Measurements from ENCODE around the gene AJUBA.
"Not testable (repeated sequence)": the region's sequence is repeated elsewhere in the genome, so short reads cannot be mapped to it uniquely, and the experiment has no call there.

The AJUBA gene

DNA sequence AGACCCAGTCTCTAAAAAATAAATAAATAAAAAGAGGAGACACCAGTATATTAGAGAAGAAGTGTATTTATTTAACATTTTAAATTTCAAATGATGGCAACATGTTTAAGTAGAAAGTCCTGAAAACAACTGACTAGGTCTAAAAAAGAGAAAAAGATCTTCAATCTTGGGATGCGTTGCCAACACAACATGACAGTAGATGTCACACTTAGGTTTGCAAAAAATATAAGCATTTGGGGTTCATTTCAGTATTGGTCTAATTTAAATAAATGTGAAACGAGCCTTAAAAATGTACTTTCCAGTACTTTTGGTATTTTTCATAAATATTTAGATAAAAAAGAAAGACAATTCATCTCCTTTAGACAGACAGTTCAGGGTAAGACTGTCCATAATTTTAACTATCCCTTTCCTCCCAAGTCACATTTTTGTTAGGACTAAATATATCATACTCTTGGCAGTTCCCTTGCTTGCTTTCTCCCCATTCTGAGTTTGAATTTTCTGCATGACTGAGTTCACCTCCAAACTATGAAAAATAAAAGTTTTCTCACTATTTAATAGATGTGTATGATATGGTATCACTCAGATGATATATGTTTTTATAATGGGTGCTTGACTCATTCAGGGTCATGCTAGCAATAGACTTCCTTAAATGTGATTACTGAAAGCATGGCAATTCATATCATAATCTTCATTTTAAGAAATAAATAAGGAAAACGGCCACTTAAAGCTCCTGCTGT, 23.3 kb upstream of the AJUBA start:
- no peak for DNase-seq

DNA sequence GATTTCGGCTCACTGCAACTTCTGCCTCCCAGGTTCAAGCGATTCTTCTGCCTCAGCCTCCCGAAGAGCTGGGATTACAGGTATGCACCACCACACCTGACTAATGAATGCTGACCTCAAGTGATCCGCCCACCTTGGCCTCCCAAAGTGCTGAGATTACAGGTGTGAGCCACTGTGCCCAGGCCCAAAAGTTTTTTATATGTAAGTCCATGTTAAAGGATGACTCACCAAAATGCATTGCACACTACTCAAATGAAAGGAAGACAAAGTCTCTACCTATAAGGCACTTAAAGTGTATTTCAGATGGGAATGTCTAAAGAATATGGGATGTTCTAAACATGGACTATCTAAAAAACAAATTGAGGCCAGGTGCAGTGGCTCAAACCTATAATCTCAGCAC, 21.9 kb upstream of the AJUBA start:
- not testable (repeated sequence) for DNase-seq

DNA sequence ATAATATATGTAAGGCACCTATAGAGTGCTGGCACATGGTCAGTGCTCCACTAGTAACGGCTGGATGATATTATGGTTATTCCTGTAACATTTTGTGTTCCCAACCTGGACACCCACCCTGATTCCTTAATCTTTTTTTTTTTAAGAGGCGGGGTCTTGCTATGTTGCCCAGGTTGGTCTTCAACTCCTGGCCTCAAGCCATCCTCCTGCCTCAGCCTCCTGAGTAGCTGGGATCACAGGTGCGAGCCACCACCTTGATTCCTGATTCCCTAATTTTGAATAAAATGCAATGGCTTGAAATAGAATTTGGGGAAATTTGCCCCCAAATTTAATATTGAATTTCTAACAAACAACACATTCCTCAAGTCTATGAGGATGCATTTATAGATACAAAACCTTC, 20.2 kb upstream of the AJUBA start:
- DNase-seq, result no peak

DNA sequence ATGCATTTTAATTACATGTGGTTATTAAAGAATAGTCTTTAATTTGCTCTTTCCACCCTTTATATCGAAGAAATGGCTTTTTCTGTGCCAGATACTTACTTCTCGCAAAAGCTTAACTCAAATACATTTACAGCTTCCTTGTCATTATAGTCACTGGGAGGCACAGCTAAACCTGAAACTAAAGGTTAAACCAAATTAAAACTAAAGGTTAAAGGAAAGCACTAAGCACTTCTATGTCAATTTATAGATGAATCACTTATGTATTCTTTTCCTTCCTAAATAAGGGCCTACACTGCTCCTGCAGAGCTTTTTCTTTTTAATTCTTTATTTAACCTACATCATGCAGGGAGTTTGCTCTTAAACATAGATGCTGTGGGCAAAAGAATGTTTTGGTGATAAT, 18.5 kb upstream of the AJUBA start:
- DNase-seq, result no peak

DNA sequence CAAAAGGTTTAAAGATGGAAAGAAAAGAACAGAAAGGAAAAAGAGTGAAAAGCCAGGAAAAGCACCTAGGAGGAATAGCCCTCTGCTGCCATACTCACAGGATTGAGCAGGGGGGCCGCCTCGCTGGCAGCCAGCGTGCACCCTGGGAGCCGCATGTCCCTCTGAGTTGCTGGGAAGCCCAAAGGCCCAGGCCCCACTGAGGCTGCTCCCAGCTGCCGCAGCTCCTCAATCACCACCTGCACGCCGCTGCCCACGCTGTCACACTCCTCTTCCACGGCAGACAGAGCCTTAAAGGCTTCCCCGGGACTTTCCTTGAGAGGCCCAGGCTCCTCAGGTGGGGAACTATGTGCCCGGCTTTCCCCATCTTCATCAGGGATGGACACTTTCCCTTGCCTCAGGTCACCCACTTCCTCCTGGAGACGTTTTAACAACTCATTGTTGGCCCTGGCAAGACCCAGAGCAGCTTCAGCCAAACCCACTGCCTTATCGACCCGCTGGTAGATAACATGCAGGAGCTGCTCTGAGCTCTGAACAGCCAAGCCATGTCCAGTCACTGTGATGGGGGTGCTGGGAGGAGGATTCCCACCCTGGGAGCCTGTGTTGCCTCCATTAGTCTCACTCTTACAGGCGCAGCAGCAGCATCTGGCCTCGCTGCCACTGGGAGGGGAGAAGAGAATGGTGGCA, 16.1 kb upstream of the AJUBA start:
- DNase-seq, result no peak

DNA sequence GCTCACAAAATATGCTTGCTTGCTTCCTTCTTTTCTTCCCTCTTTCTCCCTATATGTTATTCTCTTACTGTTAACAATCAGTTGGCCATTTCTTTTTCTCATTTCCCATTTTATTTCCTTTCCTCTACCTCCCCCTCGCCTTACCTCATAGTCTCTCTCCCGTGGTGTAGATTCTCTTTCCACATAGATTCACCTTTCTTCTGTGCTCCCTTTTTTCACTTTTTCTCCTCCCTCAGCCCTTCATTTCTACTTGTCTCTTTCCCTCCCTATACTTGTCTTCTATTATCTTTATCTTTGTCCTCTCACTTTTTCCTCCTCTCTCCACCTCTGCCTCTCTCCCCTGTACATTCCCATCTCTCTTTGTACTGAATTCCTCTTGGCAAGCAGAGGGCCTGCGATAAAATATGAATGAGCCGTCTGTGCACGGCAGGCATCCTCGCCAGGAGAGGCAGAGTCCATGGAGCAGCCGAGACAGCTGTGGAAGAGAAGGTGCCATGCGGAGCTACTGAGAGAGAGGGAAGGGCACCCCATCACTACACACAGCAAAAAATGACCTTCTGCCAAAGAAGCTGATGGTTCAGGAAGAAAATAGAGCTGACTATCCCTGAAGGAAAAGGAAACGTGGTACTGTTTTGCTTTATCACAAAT, 15.4 kb upstream of the AJUBA start:
- no peak for DNase-seq

DNA sequence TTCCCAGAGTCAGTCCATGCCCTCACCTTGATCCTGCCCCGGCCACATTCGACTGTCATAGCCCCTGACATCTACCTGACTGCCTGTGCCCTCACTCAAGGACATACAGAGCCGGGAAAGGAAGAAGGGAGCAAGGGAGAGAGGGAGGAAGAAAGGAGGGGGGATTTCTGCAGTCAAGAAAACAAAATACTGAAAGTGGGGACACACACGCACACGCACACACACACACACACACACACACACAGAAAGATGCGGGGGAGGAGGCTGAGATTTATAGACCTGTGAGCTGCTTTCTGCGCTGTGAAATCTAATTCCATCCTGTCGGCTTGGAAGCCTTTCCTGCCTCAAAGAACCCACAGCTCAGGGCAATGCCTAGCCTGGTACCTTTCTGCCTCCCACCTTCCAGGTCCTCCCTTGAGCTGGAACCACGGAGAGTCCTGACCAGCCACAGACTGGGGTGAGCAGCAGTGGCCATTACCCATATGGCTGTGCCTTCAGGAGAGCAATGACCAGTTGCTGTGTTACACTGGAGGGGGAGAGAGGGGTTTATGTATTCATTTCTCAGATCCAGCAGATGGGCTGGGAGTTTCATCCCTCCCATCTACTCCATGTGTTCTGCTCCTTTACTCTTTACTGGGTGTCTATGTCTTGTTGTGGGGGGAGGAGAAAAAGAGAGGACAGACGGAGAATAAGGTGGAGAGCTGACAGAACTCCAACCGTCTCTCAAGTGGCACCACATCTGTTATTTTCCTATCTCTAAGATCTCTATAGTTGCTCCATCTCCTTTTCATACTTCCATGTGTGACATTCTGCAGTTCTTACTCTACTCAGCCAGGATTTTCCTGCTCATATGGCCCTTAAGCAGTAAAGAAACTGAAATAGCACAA, 14.7 kb upstream of the AJUBA start:
- DNase-seq, result no peak

DNA sequence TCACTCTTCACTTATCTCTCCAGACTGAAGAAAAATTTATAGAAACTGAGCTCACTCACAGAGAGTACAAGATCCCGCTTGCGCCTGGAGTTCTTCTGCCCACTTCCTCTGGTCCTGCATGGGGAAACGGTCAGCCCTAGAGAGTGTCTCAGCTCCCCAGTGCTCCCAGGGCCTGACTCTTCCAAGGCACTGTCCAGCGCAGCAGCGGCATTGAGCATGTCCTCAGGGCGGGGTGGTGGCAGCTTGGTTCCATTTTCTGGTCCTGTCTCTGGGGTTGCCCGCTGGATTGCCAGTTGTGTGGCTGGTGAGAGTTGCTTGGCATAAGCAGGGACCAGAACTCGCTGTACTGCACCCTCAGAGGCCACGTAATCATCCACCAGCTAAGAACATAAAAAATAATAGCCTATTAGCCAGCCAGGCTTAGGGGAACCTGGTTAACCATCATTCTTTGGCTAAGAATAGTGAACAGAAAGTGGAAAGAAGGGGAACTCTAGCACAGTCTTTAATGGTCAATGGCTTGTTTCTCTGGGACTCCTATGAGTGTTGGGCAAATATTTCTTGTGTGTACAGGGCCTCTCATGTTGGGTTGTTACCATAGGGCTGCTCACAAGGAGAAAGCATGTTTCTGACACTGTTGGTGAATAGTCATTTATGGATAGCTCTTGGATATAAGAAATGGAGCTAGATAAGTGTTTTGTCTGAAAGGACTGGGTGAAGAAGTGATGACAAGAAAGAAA, 13.7 kb upstream of the AJUBA start:
- DNase-seq, result no peak

DNA sequence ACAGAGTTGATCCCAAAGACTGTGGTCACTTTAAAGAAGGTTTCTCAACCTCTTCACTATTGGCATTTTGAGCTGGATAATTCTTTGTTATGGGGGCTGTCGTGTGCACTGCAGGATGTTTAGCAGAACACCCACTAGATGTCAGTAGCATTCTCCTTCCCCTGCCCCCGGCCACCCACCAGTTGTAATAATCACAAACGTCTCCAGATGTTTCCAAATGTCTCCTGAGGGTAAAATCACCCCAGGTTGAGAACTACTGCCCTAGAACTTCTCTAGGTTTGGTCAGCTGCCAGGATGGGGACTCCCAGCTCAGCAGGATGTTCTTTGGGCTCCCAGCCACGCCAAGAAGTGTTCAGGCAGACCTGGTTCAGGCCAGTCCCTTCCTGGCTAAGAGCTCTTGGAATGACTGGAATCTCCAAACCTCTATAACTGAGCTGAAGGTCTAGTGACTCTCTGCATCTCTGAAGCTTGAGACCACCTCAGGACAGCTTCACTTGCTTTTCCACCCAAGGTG, 12.5 kb upstream of the AJUBA start:
- DNase-seq, result no peak

DNA sequence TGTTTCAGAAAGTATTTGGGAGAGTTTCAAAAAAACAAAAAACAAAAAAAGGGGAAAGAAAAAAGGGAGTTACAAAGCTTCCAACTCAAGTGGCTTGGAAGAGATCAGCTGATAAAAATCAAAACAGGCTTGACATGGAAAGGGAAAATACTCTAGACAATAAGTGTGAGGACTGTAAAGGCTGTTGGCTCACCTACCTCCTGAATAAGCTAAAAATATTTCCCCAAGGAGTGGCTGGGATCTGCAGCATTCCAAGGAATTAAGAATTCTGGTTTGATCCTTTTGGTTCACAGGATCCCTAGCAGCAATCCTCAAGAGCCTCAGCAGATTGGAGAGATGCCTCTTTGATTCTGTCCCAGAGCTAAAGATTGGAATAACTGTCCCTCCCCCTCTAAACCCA, 11.2 kb upstream of the AJUBA start:
- DNase-seq, result no peak

DNA sequence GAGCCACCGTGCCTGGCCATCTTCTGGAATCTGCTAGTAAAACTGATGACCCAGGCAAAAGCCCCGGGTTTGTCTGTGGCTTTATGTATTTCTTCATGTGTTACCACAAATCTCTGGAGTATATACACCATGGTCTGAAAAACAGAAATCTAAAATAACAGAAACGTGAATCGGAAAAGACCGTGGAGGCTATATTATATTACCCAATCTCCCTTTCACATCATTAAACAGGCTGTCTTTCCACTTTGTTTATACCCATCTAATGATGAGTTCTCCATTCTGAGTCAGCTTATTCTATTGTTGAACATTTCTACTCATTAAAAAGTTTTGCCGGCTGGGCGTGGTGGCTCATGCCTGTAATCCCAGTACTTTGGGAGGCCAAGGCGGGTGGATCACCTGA, 9.5 kb upstream of the AJUBA start:
- DNase-seq, result no peak

DNA sequence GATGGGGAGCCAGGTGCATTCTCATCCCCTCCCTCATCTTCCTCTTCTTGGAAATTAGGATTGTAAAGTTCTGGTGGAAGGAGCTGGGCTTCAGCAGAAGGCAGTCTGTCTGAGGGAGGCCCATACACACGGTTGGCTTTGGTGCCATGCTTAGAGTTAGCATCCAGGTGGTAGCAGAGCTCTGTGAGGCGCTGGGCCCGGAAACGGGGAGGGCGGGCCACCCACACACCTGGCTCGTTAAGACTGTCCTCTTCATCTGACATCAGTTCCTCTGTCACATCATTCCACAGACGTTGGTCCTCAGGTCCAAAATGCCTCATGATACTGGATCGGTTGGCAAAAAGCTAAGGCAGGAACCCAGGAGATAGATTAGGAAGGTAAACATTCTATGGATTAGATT, 4.9 kb upstream of the AJUBA start:
- no peak for DNase-seq

DNA sequence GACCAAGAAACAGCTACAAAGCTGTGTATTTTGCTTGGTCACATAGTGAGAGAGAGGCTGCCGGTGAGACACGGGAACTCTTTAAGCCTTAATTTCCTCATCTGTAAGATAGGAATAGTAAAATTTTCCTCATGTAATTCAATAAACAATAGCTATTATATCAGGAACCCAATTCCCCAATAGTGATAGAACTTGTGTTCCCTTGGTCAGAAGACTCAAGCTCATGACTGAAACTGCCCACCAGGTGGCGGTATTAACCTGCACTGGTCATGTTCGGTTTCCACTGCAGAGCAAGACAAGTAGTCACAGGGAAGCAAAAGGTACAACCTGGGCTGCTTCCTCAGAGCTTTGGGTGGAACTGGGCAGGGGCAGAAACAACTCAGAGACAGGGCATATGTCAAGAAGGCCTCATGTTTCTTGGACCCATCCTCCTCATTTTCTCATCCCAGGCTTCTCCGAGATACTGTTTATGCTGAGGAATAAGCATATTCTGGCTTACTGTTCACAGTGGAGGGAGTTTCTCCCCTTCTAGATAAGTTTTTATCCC, 4.2 kb upstream of the AJUBA start:
- peak; percentile 91 for DNase-seq

DNA sequence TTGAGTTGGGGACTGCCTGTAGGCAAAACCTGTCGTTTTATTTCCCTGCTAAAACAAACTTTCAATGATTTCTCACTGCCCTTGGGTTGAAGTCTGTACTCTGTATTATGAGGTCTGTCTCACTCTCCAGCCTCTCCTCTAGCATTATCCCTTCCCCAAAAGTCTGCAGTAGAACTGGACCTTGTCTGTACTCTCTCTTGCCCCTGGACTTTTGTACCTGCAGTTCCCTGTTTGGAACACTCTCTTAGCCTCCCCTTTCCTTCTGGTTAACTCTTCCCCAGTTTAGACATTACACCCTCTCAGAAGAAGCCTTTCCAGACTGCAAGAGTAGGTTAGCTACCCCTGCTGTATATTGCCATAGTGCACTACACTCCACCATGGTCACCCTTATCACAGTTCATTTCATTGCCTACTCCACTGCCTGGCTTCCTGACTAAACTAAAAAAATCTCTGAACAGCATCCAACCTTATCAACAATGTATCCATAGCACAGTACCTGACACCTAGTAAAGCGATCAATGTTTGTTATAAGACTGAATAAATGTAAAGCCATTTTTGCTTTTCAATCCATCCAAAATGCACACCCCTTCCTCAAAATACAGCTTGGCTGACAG, 3.6 kb upstream of the AJUBA start:
- DNase-seq, result no peak

DNA sequence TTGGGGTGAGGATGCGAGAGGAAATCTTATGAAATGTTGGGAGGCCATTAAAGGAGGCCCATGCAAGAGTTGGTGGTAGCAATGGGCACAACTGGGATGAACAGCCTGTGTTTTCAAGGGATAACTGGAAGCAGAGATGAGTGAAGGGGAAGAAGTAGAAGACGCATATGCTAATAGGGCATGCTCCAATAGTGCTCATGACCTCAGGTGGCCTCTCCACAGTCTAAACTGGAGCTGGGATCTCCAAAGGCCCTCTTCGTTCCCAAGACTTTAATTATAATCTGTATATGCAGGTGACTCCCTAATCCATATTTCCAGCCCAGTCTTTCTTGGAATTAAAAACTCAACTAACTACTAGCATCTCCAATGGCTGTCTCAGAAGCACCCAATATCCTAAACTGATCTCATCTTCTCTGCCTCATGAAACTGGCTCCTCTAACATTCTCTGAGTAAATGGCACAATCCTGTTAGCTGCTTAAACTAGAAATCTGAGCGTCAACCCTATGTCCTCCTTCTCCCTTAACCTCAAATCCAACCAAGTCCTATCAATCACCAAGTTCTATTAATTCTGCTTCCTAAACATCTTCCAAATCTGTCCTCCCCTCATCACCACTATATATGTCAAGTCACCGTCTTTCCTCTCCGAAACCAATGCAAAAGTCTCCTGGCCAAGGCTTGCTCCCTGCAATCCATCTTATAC, 2.8 kb upstream of the AJUBA start:
- no peak for DNase-seq

DNA sequence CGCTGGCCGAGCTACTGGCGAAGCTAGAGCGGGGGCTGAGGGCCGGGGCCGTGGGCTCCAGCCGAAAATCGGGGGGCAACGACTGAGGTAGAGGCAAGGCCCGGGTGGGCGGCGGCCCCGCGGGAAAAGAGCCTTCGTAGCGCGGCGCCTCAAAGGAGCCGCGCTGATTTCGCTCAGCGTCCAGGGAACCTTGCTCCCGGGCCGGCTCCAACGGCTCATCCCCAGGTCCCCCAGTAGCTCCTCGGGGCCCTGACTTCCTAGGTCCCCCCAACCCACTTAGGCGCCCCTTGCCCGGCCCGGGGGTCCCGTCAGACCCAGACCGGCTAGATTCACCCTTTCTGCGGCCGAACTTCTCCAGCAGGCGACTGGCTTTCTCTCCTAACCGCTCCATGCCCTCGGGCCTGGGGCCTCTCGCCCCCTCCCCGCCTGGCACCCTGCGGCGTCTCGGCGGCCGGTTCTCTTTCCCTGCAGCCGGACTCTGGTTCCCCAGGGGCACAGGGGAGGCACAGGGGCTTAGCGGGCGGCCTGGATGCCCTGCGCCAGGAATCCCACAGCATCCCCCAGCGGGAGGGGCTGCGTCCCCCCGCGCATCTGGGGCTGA, 375 bp downstream of the AJUBA start:
- no peak for DNase-seq

DNA sequence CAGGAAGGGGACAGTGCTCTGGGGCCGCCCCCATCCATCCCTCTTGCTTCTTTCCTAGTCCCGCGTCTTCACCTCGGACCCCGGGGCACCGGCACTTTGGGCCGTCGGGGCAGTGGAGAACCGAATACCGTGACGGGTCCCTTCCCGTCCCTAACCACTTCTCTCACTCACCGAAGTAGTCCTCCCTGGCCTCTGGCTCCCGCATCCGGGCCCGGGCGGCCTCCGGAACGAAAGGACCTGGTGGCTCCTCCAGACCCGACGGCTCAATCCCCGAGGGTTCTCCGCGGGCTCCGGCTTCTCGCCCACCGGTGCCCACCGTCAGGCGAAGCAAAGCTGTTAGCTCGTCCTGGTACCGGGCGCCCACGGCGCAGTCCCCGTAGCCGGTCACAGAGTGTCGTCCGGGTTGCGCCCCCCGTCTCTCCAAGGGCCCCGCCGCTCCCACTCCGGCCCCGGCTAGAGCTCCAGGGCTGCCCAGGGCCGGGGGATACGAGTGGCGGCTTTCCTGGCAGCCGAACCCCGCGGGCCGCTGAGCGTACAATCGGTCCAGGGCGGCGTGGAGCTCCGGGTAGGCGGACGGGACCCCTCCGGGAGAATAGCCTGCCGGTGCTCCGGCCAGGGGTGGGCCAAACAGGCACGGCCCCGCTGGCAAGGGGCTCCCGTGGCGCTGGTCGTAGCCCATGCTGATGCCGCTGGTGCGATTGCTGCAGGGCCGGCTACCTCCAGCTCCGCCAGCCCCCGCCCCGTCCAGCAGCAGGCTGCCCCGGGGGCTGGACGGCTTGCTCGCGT, 1.1 kb downstream of the AJUBA start:
- no peak for DNase-seq

DNA sequence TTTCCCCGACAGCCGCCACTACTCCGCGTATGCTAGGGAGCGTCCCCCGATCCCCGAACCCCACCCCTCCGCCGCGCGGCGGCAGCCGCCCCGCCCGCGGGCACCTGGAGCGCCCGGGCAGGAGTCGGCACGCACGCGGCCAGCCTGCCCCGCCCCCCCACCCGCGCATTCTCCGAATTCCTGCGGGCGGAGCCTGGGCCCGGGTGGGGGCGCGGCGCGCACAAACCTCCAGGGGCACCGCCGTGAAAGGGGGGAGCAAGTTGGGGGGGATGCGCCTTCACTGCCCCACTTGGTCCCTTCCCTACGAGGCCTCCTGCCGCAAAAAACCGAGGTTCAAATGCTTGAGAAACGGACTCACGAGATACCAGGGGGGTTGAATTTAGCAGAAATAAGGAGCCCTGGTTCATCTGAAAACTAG, 1.7 kb downstream of the AJUBA start:
- DNase-seq, result no peak

DNA sequence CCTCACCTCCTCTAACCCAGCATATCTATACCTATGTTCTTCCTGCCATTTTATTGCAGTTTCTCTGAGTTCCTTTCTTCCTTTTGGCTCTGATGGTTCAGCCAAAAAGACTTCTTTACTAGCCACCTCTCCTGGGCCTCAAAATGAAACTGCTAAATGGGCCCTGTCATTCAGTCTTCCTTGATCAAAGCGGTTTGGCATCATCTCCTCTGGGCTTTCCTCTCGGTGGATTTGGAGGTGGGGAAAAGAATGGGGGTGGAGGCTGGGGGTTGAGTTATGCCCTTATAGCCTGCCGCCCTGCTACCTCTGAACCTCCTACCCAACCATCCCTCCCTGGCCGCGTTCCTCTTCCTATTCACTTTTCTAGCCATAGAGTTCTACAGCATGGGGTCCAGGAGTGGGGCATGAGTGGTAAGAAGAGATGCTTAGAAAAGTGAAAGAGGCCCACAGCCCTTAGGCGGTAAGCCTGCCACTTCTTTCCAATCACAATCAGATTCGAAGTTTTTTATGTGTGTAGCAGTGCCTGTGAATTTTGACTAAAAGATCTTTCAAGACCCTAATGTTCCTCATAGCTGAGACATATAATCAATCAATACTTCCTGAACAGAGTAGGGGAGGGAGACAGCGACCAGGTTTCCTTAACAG, 2.5 kb downstream of the AJUBA start:
- DNase-seq, result no peak
